ENCODE measurements around the gene EPN2.
A peak's percentile ranks its signal among the peaks of the same experiment; 100 is the strongest.
"Not testable (repeated sequence)": the region's sequence is repeated elsewhere in the genome, so short reads cannot be mapped to it uniquely, and the experiment has no call there.

EPN2 gene

GRCh38 chr17:19264268-19264667 lies 27.1 kb downstream of the EPN2 start:
- no peak for FAIRE-seq
- DNase-seq (ENCODE audit: insufficient read length, low spot score): no peak

- FAIRE-seq (peak; percentile 54), DNase-seq (ENCODE audit: insufficient read length, low spot score) (no peak)
Observed at GRCh38 chr17:19264681-19265080, 27.5 kb downstream of the EPN2 start.

GRCh38 chr17:19265755-19266154 lies 28.6 kb downstream of the EPN2 start:
- peak; percentile 28 for FAIRE-seq

GRCh38 chr17:19268611-19269010 lies 31.4 kb downstream of the EPN2 start:
- DNase-seq (ENCODE audit: insufficient read length, low spot score): no peak
- peak; percentile 62 for FAIRE-seq

More at GRCh38 chr17:19265755-19266154, 28.6 kb downstream of the EPN2 start:
- DNase-seq (ENCODE audit: insufficient read length, low spot score): no peak

GRCh38 chr17:19269106-19269505 lies 31.9 kb downstream of the EPN2 start:
- DNase-seq (ENCODE audit: insufficient read length, low spot score) (no peak), FAIRE-seq (peak; percentile 42)

GRCh38 chr17:19269641-19270040 lies 32.5 kb downstream of the EPN2 start:
- no peak for FAIRE-seq
- DNase-seq (ENCODE audit: insufficient read length, low spot score): no peak

- DNase-seq (ENCODE audit: insufficient read length, low spot score) (no peak), FAIRE-seq (peak; percentile 83)
Observed at GRCh38 chr17:19270347-19270703, 33.2 kb downstream of the EPN2 start.

GRCh38 chr17:19270704-19271611 lies 33.8 kb downstream of the EPN2 start:
- no peak for DNase-seq (ENCODE audit: insufficient read length, low spot score)
- FAIRE-seq: no peak

GRCh38 chr17:19271780-19272357 lies 34.7 kb downstream of the EPN2 start:
- FAIRE-seq (peak; percentile 54), DNase-seq (ENCODE audit: insufficient read length, low spot score) (no peak)

- no peak for DNase-seq (ENCODE audit: insufficient read length, low spot score)
- FAIRE-seq: peak; percentile 90
Observed at GRCh38 chr17:19273731-19274130, 36.6 kb downstream of the EPN2 start.

GRCh38 chr17:19274893-19275292 lies 37.7 kb downstream of the EPN2 start:
- DNase-seq (ENCODE audit: insufficient read length, low spot score) (no peak), FAIRE-seq (no peak)

- FAIRE-seq: peak; percentile 48
Observed at GRCh38 chr17:19275457-19276127, 38.4 kb downstream of the EPN2 start.

GRCh38 chr17:19278284-19278683 lies 41.1 kb downstream of the EPN2 start:
- FAIRE-seq; DNase-seq (ENCODE audit: insufficient read length, low spot score): not testable (repeated sequence)

More at GRCh38 chr17:19275457-19276127, 38.4 kb downstream of the EPN2 start:
- no peak for DNase-seq (ENCODE audit: insufficient read length, low spot score)

- DNase-seq (ENCODE audit: insufficient read length, low spot score): no peak
- no peak for FAIRE-seq
Observed at GRCh38 chr17:19278729-19279128, 41.6 kb downstream of the EPN2 start.

- DNase-seq (ENCODE audit: insufficient read length, low spot score) (no peak), FAIRE-seq (no peak)
Observed at GRCh38 chr17:19281161-19281560, 44.0 kb downstream of the EPN2 start.

- FAIRE-seq (peak; percentile 86), DNase-seq (ENCODE audit: insufficient read length, low spot score) (no peak)
Observed at GRCh38 chr17:19284005-19284959, 47.1 kb downstream of the EPN2 start.

- FAIRE-seq: peak; percentile 65
- DNase-seq (ENCODE audit: insufficient read length, low spot score): no peak
Observed at GRCh38 chr17:19285213-19285900, 48.2 kb downstream of the EPN2 start.

- no peak for FAIRE-seq
Observed at GRCh38 chr17:19286751-19287341, 49.7 kb downstream of the EPN2 start.

GRCh38 chr17:19287651-19288050 lies 50.5 kb downstream of the EPN2 start:
- FAIRE-seq (no peak), DNase-seq (ENCODE audit: insufficient read length, low spot score) (no peak)

More at GRCh38 chr17:19286751-19287341, 49.7 kb downstream of the EPN2 start:
- DNase-seq (ENCODE audit: insufficient read length, low spot score): no peak
